Renal pelvis (tissue), 4 donors: ENCODE results near the gene LYG1. TPM values are rescaled to one million over a fixed set of nuclear protein-coding genes. Genes with fewer than 3 reads are reported as not detected.
"Not testable (repeated sequence)": the region's sequence is repeated elsewhere in the genome, so short reads cannot be mapped to it uniquely, and the experiment has no call there.

ENCODE experiments used
- DNase-seq: peaks from one replicate; pipeline ENCODE4 v3.0.0-alpha.2; 2013
- polyA plus RNA-seq, 3 donors: library from polyadenylated mRNA; unstranded; fragments of 120-200 nt; gene quantifications; one replicate each; pipeline ENCODE4 v1.2.1, GENCODE V29; 2013; ENCODE audit not compliant: insufficient read length in 3 of 3

The LYG1 gene
- polyA plus RNA-seq, 3 donors: 3.0 to 6.8 (median 4.2) TPM

- no peak for DNase-seq
These were observed 22.2 kb downstream of the LYG1 start for GRCh38 chr2:99278793-99279291.

DNA sequence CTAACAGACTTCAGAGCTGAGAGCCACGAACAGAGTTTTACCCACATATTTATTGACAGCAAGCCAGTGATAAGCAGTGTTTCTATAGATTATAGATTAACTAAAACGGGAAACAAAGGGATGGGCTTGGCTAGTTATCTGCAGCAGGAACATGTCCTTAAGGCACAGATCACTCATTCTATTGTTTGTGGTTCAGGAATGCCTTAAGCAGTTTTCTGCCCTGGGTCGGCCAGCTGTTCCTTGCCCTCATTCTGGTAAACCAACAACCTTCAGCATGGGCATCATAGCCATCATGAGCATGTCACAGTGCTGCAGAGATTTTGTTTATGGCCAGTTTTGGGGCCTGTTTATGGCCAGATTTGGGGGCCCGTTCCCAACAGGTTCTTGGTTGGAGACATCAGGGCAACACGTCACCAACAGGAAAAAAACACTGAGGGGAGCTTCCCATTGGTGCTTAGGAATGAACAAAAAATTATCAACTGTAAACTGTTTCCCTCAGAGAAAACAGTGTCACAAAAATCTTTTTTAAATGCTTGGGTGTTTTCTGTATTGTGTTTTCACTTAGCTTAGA is 22.7 kb downstream of the LYG1 start:
- not testable (repeated sequence) for DNase-seq

GRCh38 chr2:99275882-99276281 is 25.1 kb downstream of the LYG1 start:
- no peak for DNase-seq

DNA sequence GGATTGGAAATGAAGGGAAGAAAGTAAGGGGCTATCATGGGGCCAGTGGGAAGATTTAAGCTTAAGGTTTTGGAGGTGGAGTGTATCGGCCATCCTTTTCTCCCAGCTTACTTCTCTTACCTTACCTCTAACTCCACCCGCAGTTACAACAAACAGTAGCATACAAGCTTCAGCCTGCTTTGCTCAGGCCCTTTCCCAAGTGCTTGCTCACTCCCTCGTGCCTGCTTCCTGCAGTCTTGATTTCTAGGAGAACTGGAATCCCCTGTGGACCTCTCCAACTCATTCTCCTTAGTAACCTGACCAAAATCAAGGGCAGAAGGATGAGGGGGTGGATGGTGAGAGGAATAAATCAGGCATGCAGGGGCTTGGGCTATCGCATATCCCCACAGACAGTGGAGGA is 39.8 kb downstream of the LYG1 start:
- no peak for DNase-seq

GRCh38 chr2:99260184-99260583 is 40.8 kb downstream of the LYG1 start:
- DNase-seq: no peak

DNA sequence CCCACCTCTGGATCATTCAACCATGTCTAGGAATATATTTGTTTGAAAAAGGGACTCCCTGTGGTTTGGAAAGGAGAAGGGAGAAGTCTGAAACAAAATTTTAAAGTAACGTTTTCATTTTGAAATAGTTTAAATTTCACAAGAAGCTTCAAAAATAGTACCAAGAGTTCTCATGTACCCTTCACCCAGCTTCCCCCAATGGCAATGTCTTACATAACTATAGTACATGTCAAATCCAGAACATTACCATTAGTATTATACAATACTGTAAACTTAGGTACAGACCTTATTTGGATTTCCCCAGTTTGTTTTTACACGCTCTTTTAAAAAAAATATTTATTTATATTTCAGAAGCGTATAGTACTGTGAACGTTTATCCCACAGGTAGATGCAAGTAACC is 41.5 kb downstream of the LYG1 start:
- no peak for DNase-seq

DNA sequence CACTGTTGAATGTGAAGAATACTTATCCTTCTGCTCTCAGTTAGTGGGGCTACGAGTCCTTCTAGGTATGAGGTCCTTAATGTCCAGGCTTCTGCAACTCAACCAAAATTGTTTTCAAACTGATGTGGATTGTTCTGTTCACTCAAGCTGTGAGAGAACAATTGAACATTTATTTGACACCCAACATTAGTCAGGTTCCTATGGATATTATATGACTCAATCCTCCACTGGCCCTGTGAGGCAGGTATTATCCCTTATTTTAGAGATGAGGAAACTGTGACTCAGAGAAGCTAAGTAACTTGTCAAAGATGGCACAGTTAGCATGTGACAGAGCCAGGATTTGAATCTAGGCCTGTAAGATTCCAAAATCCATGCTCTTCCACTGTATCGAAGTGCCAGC is 44.3 kb downstream of the LYG1 start:
- DNase-seq: no peak

GRCh38 chr2:99255491-99256318 is 45.3 kb downstream of the LYG1 start, which contains the start of gene LYG2:
TSS of gene LYG2 (minus strand) at chr2:99255666. CDS start at chr2:99254260, 1,406 bp downstream.
- DNase-seq: no peak

DNA sequence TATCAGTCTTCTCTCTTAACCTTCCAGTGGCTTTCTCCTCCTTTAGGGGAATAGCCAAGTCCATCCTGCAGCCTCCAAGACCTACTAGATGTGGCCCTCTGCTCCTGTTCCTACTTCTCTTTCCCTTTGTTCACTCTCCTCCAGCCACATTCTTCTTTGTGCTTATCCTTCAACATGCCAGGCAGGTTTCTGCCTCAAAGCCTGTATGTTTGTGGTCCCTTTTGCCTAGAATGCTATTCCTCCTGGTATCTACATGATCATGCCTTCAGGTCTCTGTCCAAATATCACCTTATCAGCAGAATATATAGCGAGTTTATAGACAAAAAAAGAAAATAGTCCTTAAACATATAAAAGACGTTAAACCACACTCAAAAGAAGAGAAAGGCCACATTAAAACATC is 51.0 kb downstream of the LYG1 start:
- no peak for DNase-seq

- DNase-seq: no peak
These were observed 58.8 kb downstream of the LYG1 start for GRCh38 chr2:99242151-99242550.

DNA sequence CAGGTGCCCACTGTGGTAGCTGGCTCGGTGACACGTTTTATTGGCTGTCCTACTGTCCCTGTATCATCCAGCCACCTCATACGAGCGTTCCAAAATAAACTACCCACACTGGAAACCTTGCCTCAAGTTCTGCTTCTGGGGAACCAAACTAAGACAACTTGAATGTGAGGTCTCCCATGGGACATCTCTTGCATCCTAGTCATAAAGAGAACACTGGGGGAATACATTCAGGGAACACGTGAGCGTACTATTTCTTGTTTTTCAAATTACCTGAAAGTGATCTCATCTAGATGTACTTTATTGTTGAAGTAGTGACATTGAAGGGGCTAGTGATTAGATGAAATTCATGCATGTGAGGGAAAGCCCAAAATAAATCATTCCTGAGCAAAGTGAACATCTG is 60.6 kb downstream of the LYG1 start:
- DNase-seq: no peak

DNA sequence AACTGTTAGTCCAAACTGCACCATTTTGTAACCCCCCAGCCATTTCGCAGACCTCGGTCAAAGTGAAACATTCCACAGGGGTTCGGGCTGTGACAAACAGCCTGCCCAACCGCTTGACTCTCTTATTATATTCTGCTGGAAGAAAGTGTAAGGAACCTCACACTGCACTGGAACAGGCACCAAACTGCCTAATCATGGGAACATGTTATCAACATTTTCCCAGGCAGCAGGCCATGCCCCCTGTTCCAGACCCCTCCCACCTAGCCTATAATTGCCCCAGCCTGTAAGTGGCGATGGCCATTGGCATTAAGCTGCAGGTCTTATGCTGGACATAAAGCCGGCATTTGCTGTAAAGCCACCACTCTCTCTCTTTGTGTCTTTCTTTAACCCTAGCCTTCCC is 62.4 kb downstream of the LYG1 start:
- no peak for DNase-seq

Other genes with a start within 250 kb of the LYG1 start
- gene C2orf15, start 159.5 kb downstream of the LYG1 start, polyA plus RNA-seq: 10 to 100 TPM in 2 of 3 donors, 1 to 10 TPM in 1; 9.6 to 13.1 (median 10.0) TPM
- gene TSGA10, start 146.3 kb downstream of the LYG1 start, polyA plus RNA-seq: 10 to 100 TPM; 14.7 to 20.4 (median 17.0) TPM
- gene LIPT1, start 146.2 kb downstream of the LYG1 start, polyA plus RNA-seq: 10 to 100 TPM; 13.5 to 19.0 (median 18.8) TPM
- gene MITD1, start 120.1 kb downstream of the LYG1 start, polyA plus RNA-seq: 10 to 100 TPM; 36.3 to 50.9 (median 49.8) TPM
- gene MRPL30, start 120.0 kb downstream of the LYG1 start, polyA plus RNA-seq: 10 to 100 TPM; 45.5 to 53.1 (median 45.7) TPM
- under 1 TPM; 0.17 to 0.99 (median 0.58) TPM for gene LYG2, start 45.5 kb downstream of the LYG1 start, polyA plus RNA-seq
- gene TXNDC9, start 35.1 kb upstream of the LYG1 start, polyA plus RNA-seq: 10 to 100 TPM; 40.6 to 45.7 (median 41.2) TPM
- 10 to 100 TPM; 60.6 to 76.2 (median 65.0) TPM for gene EIF5B, start 36.2 kb upstream of the LYG1 start, polyA plus RNA-seq
- 10 to 100 TPM; 45.3 to 79.9 (median 64.6) TPM for gene REV1, start 188.8 kb upstream of the LYG1 start, polyA plus RNA-seq